ENCODE results near the gene EP300.
A peak's percentile ranks its signal among the peaks of the same experiment; 100 is the strongest.
"Not testable (repeated sequence)": the region's sequence is repeated elsewhere in the genome, so short reads cannot be mapped to it uniquely, and the experiment has no call there.

The EP300 gene

DNA sequence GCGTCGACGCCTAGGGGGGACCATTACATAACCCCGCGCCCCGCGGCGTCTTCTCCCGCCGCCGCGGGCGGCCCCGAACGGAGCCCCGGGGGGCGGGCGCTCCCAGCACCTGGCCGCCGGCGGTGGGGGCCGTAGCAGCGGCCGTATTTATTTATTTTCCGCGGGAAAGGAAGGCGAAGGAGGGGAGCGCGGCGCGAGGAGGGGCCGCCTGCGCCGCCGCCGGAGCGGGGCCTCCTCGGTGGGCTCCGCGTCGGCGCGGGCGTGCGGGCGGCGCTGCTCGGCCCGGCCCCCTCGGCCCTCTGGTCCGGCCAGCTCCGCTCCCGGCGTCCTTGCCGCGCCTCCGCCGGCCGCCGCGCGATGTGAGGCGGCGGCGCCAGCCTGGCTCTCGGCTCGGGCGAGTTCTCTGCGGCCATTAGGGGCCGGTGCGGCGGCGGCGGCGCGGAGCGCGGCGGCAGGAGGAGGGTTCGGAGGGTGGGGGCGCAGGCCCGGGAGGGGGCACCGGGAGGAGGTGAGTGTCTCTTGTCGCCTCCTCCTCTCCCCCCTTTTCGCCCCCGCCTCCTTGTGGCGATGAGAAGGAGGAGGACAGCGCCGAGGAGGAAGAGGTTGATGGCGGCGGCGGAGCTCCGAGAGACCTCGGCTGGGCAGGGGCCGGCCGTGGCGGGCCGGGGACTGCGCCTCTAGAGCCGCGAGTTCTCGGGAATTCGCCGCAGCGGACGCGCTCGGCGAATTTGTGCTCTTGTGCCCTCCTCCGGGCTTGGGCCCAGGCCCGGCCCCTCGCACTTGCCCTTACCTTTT is at the start of gene EP300:
TSS of gene EP300 (plus strand) at position 570 of the 795 bp plus-strand sequence. CDS start 413 bp downstream, outside the sequence.
- peak within 1 kb of the TSS; percentile 90 to 96 for H3K4me3 ChIP-seq (ENCODE audit: low read depth in 1 of 2, low read length in 2 of 2)
- peak within 1 kb of the TSS; percentile 100 for H3K27ac ChIP-seq (ENCODE audit: low read depth, low read length)
- peaks cover 18 to 21% of the 10 kb centered on the region in 2 donors for H3K4me1 ChIP-seq (ENCODE audit: control insufficient read depth in 1 of 2, insufficient read depth in 2 of 2, low read length in 2 of 2)
- no peaks in the 10 kb centered on the region for H3K27me3 ChIP-seq (ENCODE audit: control insufficient read depth in 1 of 2, insufficient read depth in 2 of 2, low read length in 2 of 2)
- no peaks in the 10 kb centered on the region for H3K9me3 ChIP-seq (ENCODE audit: control insufficient read depth in 1 of 2, low read length in 2 of 2)
- no peaks in the 10 kb centered on the region for H3K36me3 ChIP-seq (ENCODE audit: control insufficient read depth in 1 of 2, insufficient read depth in 2 of 2, low read length in 2 of 2)
- peak within 1 kb of the TSS; percentile 95 to 96 for H3K9ac ChIP-seq (ENCODE audit: low read depth in 1 of 2, low read length in 2 of 2)

GRCh38 chr22:41043722-41044121 is 48.7 kb upstream of the EP300 start:
- H3K27me3 ChIP-seq (ENCODE audit: control insufficient read depth in 1 of 2, insufficient read depth in 2 of 2, low read length in 2 of 2), result no peaks in the 10 kb centered on the region
- no peaks in the 10 kb centered on the region for H3K9me3 ChIP-seq (ENCODE audit: control insufficient read depth in 1 of 2, low read length in 2 of 2)
- H3K4me3 ChIP-seq (ENCODE audit: low read depth in 1 of 2, low read length in 2 of 2), result no peak overlapping the region
- no peak overlapping the region for H3K27ac ChIP-seq (ENCODE audit: low read depth, low read length)
- H3K36me3 ChIP-seq (ENCODE audit: control insufficient read depth in 1 of 2, insufficient read depth in 2 of 2, low read length in 2 of 2), result no peaks in the 10 kb centered on the region
- no peak overlapping the region for H3K9ac ChIP-seq (ENCODE audit: low read depth in 1 of 2, low read length in 2 of 2)
- no peaks in the 10 kb centered on the region for H3K4me1 ChIP-seq (ENCODE audit: control insufficient read depth in 1 of 2, insufficient read depth in 2 of 2, low read length in 2 of 2)

DNA sequence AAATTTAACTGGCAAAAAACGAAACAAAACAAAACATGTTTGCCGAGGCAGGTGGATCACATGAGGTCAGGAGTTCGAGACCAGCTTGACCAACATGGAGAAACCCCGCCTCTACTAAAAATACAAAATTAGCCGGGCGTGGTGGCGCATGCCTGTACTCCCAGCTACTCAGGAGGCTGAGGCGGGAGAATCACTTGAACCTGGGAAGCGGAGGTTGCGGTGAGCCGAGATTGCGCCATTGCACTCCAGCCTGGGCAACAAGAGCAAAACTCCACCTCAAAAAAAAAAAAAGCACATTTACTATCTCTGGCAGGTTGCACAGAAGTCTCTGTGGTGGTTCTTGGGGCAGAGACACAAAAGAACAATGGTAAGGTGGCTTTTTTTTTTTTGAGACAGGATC is 46.8 kb upstream of the EP300 start:
- H3K27me3 ChIP-seq (ENCODE audit: control insufficient read depth in 1 of 2, insufficient read depth in 2 of 2, low read length in 2 of 2); H3K4me3 ChIP-seq (ENCODE audit: low read depth in 1 of 2, low read length in 2 of 2); H3K27ac ChIP-seq (ENCODE audit: low read depth, low read length); H3K36me3 ChIP-seq (ENCODE audit: control insufficient read depth in 1 of 2, insufficient read depth in 2 of 2, low read length in 2 of 2); H3K9ac ChIP-seq (ENCODE audit: low read depth in 1 of 2, low read length in 2 of 2); H3K9me3 ChIP-seq (ENCODE audit: control insufficient read depth in 1 of 2, low read length in 2 of 2); H3K4me1 ChIP-seq (ENCODE audit: control insufficient read depth in 1 of 2, insufficient read depth in 2 of 2, low read length in 2 of 2): not testable (repeated sequence)

DNA sequence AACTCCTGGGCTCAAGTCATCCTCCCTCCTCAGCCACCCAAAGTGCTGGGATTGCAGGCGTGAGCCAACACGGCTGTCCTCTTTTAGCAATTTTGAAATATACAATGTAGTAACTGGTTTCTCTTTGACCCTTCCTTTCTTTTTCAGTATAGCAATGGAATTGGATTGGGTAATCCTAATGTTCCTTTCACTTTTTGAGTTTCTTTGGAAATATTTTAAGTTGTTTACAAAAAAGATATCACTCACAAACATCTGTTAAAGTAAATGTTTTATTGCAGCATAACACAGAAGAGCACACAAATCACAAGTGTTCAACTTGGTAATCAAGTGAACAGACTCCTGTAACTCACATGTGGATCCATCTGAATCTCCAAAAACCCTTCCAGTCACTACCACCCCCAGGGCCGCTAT is 44.6 kb upstream of the EP300 start:
- Histone ChIP-seq H3K27ac (ENCODE audit: low read depth, low read length) (no peak overlapping the region), H3K9ac (ENCODE audit: low read depth in 1 of 2, low read length in 2 of 2) (no peak overlapping the region), H3K36me3 (ENCODE audit: control insufficient read depth in 1 of 2, insufficient read depth in 2 of 2, low read length in 2 of 2) (no peaks in the 10 kb centered on the region), H3K9me3 (ENCODE audit: control insufficient read depth in 1 of 2, low read length in 2 of 2) (no peaks in the 10 kb centered on the region), H3K4me1 (ENCODE audit: control insufficient read depth in 1 of 2, insufficient read depth in 2 of 2, low read length in 2 of 2) (peaks cover 0 to 4% of the 10 kb centered on the region in 2 donors), H3K27me3 (ENCODE audit: control insufficient read depth in 1 of 2, insufficient read depth in 2 of 2, low read length in 2 of 2) (no peaks in the 10 kb centered on the region), H3K4me3 (ENCODE audit: low read depth in 1 of 2, low read length in 2 of 2) (no peak overlapping the region)

- H3K27me3 ChIP-seq (ENCODE audit: control insufficient read depth in 1 of 2, insufficient read depth in 2 of 2, low read length in 2 of 2); H3K9me3 ChIP-seq (ENCODE audit: control insufficient read depth in 1 of 2, low read length in 2 of 2); H3K4me1 ChIP-seq (ENCODE audit: control insufficient read depth in 1 of 2, insufficient read depth in 2 of 2, low read length in 2 of 2); H3K36me3 ChIP-seq (ENCODE audit: control insufficient read depth in 1 of 2, insufficient read depth in 2 of 2, low read length in 2 of 2); H3K27ac ChIP-seq (ENCODE audit: low read depth, low read length); H3K9ac ChIP-seq (ENCODE audit: low read depth in 1 of 2, low read length in 2 of 2): not testable (repeated sequence)
- peak overlapping the region; percentile 46 to 55 for H3K4me3 ChIP-seq (ENCODE audit: low read depth in 1 of 2, low read length in 2 of 2)
Observed at GRCh38 chr22:41048345-41048744, 44.0 kb upstream of the EP300 start.

DNA sequence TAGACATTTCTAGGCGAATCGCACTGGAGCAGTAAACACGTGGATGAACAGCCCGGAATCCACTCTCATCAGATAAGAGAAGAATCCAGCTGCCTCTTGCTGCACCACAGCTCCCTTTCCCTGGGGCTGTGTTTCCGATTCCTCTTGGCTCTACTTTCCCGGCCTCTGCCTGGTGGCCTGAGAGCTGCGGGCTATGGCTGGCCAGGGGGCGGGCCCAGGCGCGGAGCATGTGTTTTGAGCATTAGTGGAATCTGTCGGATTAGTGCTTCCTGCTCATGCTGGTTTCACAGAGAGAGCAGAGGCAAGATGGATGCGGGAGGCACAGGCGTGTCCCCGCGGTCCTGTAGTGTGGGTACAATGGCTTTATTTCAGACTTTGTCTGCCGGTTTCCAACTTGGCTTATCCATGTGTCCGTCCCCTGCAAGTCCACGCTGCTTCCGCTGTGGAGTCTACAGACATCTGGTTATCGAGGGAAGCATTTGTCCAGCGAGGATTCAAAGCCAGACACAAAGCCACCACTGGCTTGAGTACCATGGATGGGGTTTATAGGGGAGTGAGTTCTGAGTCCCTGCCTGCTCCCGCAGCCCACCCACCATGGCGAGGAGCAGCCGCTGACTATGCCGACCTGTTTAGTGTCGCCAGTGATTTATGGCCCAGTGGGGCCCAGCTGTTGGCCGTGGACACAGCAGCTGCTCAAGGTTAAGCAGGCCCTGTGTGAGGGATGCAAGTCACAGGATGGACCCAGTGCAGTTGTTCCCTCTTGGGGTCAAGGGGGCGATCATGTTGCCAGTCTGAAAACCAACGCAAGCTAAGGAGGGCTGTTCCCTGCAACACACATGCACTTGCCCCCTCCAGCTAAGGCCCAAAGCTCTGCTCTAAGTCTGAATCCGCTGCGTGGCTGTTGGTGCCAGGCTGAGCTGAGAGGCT is 43.3 kb upstream of the EP300 start:
- Histone ChIP-seq H3K9me3 (ENCODE audit: control insufficient read depth in 1 of 2, low read length in 2 of 2) (no peaks in the 10 kb centered on the region), H3K4me1 (ENCODE audit: control insufficient read depth in 1 of 2, insufficient read depth in 2 of 2, low read length in 2 of 2) (peaks cover 0 to 5% of the 10 kb centered on the region in 2 donors), H3K36me3 (ENCODE audit: control insufficient read depth in 1 of 2, insufficient read depth in 2 of 2, low read length in 2 of 2) (no peaks in the 10 kb centered on the region), H3K27me3 (ENCODE audit: control insufficient read depth in 1 of 2, insufficient read depth in 2 of 2, low read length in 2 of 2) (no peaks in the 10 kb centered on the region), H3K9ac (ENCODE audit: low read depth in 1 of 2, low read length in 2 of 2) (no peak overlapping the region), H3K27ac (ENCODE audit: low read depth, low read length) (no peak overlapping the region), H3K4me3 (ENCODE audit: low read depth in 1 of 2, low read length in 2 of 2) (peak overlapping the region; percentile 46 to 55)

DNA sequence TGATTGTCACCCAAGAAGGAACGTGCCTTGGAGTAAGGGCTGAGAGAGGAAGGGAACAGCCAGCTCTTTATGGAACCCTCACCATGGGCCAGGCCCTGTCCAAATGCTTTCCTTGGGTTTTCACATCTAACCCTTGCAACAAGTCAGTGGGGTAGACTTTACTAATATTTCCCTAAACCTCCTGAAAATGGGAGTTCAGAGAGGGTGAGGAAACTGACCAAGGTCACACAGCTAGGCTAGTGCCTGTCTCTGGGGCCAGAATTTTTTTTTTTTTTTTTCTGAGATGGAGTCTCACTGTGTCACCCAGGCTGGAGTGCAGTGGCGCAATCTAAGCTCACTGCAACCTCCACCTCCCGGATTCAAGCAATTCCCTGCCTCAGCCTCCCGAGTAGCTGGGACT is 42.6 kb upstream of the EP300 start:
- H3K4me3 ChIP-seq (ENCODE audit: low read depth in 1 of 2, low read length in 2 of 2); H3K27ac ChIP-seq (ENCODE audit: low read depth, low read length); H3K36me3 ChIP-seq (ENCODE audit: control insufficient read depth in 1 of 2, insufficient read depth in 2 of 2, low read length in 2 of 2); H3K9ac ChIP-seq (ENCODE audit: low read depth in 1 of 2, low read length in 2 of 2); H3K9me3 ChIP-seq (ENCODE audit: control insufficient read depth in 1 of 2, low read length in 2 of 2); H3K4me1 ChIP-seq (ENCODE audit: control insufficient read depth in 1 of 2, insufficient read depth in 2 of 2, low read length in 2 of 2); H3K27me3 ChIP-seq (ENCODE audit: control insufficient read depth in 1 of 2, insufficient read depth in 2 of 2, low read length in 2 of 2): not testable (repeated sequence)

GRCh38 chr22:41050883-41051282 is 41.5 kb upstream of the EP300 start:
- Histone ChIP-seq H3K9me3 (ENCODE audit: control insufficient read depth in 1 of 2, low read length in 2 of 2) (no peaks in the 10 kb centered on the region), H3K27me3 (ENCODE audit: control insufficient read depth in 1 of 2, insufficient read depth in 2 of 2, low read length in 2 of 2) (no peaks in the 10 kb centered on the region), H3K4me3 (ENCODE audit: low read depth in 1 of 2, low read length in 2 of 2) (no peak overlapping the region), H3K9ac (ENCODE audit: low read depth in 1 of 2, low read length in 2 of 2) (no peak overlapping the region), H3K27ac (ENCODE audit: low read depth, low read length) (no peak overlapping the region), H3K4me1 (ENCODE audit: control insufficient read depth in 1 of 2, insufficient read depth in 2 of 2, low read length in 2 of 2) (peaks cover 0 to 5% of the 10 kb centered on the region in 2 donors), H3K36me3 (ENCODE audit: control insufficient read depth in 1 of 2, insufficient read depth in 2 of 2, low read length in 2 of 2) (no peaks in the 10 kb centered on the region)

DNA sequence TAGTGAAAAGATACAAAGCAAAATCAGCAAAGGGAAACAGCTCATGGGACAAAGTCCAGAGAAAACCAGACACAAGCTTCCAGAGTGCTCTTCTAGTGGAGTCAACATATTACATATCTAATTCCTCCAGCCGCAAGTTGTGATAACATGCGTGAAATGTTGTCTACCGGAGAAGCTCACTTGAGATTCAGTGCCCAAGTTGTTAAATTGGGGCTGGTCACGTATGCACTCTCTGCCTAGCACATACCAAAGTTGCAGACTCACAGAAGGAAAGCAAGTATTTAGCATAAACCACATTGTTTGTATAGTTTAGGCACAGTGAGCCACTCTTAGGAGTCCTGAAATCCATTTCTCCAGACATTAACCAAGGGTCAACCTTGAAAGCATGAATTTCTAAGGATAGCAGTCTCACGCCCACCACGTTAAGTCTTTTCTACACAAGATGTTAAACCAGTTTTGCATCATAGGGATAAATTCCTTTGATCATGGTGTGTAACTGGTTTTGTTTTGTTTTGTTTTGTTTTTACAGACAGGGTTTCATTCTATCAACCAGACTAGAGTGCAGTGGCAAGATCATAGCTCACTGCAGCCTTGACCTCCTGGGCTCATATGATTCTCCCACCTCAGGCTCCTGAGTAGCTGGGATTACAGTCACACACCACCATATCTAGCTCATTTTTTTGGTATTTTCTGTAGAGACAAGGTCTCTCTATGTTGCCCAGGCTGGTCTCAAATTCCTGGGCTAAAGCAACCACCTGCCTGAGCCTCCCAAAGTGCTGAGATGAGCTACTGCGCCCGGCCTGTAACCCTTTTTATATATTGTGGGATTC is 39.5 kb upstream of the EP300 start:
- H3K27me3 ChIP-seq (ENCODE audit: control insufficient read depth in 1 of 2, insufficient read depth in 2 of 2, low read length in 2 of 2), result no peaks in the 10 kb centered on the region
- H3K9me3 ChIP-seq (ENCODE audit: control insufficient read depth in 1 of 2, low read length in 2 of 2), result no peaks in the 10 kb centered on the region
- H3K4me1 ChIP-seq (ENCODE audit: control insufficient read depth in 1 of 2, insufficient read depth in 2 of 2, low read length in 2 of 2), result peaks cover 0 to 5% of the 10 kb centered on the region in 2 donors
- no peaks in the 10 kb centered on the region for H3K36me3 ChIP-seq (ENCODE audit: control insufficient read depth in 1 of 2, insufficient read depth in 2 of 2, low read length in 2 of 2)
- no peak overlapping the region for H3K9ac ChIP-seq (ENCODE audit: low read depth in 1 of 2, low read length in 2 of 2)
- H3K27ac ChIP-seq (ENCODE audit: low read depth, low read length), result no peak overlapping the region
- H3K4me3 ChIP-seq (ENCODE audit: low read depth in 1 of 2, low read length in 2 of 2), result no peak overlapping the region
